HG03354 (cell line): ENCODE measurements around the gene THAP10.
"Not testable (repeated sequence)": the region's sequence is repeated elsewhere in the genome, so short reads cannot be mapped to it uniquely, and the experiment has no call there.

Experiments
- ATAC-seq: cut with Tn5 transposase; IDR thresholded peaks from one replicate; pipeline ENCODE4 v1.9.1; 2021; ENCODE audit warnings: mild to moderate bottlenecking; ENCODE audit not compliant: unreplicated experiment, poor library complexity, severe bottlenecking

The THAP10 gene

DNA sequence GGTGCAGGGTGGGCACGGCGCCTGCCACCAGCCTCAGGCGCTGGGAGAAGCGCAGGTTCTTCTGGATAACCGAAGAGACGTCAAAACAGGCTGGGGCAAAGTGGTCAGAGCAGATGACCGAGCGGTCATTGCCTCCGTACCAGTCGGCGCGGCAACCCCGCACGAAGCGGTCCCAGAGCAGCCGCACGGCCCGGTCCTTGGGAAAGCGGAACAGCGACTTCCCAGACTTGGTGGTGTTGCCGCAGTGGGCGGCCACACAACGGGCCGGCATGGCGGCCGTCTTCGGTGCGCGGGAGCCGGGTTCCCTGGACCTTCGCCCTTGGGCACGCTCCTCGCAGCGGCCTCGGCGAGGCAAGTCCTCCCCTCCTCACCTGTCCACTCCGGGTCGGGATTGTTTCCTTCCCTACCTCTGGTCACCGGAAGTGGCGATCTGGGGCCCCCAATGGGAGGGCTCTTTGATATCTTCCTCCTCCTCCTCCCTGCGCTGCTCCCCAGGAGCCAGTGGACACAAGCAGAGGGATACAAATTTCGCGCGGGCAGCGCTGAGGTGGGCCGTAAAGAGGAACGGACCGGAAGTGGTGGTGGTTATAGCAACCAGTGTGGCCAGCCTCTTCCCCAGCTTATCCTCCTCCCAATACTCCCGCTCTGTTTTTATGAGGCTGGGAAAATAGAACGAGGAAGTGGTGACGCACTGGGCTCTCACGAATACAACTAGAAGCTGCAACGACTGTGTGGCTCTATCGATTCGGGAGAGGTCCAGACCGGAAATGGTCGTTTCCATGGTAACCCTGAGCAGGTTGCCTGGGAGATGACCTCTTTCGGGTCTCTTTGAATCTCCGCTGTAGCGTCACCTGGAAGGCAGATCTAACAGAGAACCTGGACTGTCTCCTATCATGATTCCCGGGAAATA is at the start of gene THAP10, which contains the start of gene LRRC49:
Gene THAP10 (minus strand): TSS at position 432 of the 910 bp plus-strand sequence. CDS start 161 bp downstream, at position 271.
Gene LRRC49 (plus strand): TSS at position 825 of the 910 bp plus-strand sequence. CDS start 69 bp downstream, at position 894.
- ATAC-seq = peak; percentile 86

DNA sequence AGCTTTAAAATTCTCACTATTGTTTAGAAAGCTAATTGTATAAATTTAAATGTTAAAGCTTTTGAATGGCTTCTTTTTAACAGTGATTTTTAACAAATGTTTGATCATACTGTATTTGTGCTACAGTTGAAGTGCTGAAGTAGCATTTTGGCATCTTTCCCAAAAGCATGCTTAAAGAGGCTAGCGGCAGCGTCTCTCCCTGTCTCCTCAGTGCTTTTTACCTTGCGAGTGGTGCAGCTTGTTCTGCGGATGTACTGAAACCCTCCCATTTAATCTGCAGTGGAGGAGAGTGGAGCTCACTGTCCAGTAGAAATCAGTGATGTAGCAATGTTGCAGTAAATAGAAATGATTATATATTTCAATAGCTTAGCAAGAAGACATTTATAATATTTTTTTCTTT is 44.1 kb upstream of the THAP10 start:
- no peak for ATAC-seq

DNA sequence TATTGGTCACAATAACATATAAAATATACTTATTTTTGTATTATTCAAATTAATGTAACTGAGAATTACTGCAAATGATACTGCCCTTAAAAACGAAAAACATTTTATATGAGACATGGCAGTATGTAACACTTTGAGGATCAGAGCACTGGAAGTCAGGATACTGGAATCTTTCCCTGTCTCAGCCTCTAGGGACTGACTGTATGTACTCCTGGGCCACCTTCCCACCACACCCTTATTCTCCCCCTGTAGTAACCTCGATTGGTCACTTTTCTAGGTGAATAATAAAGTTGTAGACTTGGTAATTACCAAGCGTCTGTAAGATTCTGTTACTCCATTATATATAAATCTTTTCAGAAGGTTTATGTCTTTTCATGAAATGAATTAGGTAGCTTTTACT is 43.4 kb upstream of the THAP10 start:
- no peak for ATAC-seq

DNA sequence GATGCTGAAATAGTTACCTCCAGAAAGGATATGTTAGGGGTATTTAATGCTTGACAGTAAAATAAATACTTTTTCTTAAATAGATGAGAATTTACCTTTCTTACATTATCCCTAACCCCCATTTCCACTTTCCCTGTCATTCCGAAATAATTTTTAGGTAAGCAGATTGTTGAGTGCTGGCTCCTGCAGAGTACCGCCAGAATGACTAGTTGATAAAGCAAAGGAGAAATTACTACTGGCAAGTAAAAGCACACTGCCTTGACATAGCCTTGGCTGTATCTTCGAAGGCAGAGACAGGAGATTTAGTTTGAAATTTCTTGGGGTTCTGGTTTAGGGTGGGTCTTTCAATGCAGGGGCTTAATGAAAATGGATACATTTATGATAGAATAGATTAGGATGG is 41.2 kb upstream of the THAP10 start:
- ATAC-seq = no peak

DNA sequence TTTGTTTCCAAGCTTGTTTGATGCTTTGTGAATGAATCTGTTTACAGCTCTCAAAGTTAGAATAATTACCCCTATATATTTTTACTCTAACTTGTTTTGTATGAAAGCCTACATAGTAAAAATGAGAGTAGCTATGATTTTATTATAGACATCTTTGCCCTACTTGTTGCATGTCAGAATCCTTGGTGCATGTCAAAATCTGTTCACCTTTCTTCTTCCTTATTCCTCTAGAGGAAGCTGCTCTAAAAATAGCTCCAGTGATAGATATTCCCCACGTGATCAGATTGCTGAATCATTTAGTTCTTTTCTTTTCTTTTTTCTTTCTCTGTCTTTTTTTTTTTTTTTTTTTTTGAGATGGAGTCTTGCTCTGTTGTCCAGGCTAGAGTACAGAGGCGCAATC is 40.2 kb upstream of the THAP10 start:
- no peak for ATAC-seq

DNA sequence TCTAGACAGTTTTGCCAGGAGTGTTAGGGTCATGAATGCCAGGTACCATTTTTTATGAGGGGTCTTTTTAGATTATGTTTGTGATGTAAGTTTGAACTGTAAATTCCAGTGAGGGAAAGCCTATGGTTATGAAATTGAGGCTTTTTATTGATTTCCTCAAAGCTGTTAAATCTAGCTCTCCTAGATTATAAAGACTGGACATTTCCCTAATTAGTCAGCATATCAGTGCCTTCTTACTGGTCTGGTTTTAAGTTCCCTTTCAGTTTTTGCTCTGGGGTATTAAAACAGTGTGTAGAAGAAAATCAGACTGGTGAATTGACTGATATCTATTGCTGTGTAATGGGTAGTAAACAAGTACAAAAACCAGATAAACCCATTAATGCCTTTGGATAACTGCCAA is 39.6 kb upstream of the THAP10 start:
- no peak for ATAC-seq

DNA sequence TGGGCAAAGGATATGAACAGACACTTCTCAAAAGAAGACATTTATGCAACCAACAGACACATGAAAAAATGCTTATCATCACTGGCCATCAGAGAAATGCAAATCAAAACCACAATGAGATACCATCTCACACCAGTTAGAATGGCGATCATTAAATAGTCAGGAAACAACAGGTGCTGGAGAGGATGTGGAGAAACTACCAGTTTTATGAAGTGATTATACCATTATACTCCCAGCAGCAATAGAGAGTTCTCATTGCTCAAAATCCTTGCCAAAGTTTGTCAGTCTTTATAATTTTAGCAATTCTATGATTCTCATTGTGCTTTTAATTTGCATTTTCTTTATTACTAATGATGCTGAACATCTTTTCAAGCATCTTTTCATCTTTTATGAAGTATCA is 34.7 kb upstream of the THAP10 start:
- ATAC-seq = not testable (repeated sequence)

DNA sequence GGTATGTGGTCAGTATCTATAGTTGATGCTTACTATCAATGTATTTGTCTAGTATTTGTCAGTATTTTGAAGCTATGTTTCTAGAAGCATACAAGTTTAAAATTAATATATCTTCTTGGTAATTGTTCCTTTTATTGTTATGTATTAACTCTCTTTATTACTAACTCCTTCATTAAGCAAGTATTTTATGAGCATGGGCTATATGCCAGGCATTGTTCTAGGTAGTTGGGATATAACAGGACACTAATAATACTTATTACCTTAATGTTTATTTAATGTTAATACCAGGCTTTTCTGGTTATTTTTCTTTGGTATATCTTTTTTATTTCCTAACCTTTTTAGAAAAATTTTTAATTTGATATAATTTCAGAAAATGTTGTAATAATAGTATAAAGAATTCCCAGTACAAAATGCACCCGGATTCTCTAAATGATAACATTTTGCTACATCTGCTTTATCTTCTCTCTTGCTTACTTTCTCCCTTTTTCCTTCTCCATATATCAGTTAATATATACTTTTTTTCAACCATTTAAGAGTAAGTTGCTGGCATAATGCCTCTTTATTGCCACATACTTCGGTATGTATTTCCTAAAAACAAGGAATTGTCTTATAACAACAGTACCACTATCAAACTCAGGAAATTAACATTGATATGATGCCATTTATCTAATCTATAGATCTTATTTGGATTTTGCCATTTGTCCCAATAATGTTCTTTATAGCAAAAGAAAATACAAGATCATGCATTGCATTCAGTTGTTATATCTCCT is 31.3 kb upstream of the THAP10 start:
- no peak for ATAC-seq

DNA sequence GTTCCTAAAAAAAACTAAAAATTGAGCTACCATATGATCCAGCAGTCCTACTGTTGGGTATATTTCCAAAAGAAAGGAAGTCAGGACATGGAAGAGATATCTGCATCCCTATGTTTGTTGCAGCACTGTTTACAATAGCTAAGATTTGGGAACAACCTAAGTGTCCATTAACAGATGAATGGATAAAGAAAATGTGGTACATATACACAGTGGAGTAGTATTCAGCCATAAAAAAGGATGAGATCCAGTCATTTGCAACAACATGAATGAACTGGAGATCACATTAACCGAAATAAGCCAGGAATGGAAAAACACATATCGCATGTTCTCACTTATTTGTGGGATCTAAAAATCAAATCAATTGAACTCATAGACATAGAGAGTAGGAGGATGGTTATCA is 29.9 kb upstream of the THAP10 start:
- ATAC-seq = no peak

DNA sequence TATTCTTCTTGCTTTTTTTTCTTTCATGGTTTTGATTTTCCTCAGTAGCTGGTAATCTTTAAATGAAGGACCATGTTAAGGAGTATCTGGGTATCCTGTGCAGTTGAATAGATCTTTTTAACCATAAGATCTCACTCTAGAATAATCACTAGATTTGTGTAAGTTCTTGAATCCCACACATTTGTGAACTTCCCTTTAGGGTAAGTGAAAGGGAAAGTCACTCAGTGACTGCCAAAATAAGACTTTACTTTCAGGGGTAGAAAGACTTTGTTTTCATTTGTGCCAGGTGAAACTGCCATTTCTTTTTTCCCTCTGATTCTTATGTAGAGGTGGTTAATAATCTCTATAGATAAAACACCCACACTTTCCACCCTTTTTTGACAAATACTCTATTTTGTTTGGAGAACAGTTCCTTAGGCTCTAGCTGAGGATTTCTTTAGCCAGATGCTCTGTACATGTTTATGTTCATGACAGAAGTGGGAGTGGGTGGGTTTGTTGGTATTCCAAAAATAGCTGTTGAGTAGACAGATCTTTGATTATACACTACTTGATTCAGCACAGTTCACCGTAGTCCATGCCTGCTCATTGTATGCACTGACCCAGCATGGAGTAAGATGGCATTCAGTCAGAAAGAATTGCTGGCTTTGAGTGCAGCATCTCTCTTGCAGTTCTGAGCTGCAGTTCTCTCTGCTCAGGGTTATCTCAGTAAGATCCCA is 28.9 kb upstream of the THAP10 start:
- ATAC-seq = no peak

DNA sequence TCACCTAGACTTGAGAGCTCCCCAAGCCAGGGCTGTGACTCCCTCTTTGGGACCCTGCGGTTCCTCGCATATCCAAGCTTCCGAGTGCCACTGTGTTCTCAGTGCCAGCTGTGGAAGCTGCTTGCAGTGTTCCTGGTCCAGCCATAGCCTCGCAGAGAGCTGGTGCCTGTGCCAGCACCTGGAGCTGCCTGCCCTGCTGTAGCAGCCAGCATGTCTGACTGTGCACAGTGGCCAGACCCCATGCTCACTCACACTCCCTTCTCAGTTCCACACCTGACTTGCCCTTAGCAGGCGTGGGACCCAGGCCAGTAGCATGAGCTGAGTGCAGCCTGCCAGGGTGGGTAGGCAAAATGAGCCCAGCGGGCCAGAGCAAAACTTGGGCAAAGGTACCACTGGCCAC is 25.7 kb upstream of the THAP10 start:
- no peak for ATAC-seq

DNA sequence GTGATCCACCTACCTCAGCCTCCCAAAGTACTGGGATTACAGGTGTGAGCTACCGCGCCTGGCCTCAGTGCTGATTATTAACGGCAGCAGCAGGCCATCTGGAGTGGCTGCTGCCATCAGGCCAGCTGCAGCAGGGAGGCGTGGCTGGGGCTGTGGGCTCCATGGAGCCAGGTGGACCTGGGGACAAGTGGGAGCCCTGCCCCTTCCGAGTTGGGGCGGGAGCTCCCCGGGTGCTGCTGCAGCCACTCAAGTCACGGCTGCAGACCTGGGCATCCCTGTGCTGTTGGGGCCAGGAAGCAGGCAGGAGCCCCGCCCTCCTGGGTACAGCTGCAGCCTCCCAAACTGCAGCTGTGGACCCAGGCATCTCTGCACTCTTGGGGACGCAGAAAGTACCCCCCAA is 24.3 kb upstream of the THAP10 start:
- no peak for ATAC-seq

DNA sequence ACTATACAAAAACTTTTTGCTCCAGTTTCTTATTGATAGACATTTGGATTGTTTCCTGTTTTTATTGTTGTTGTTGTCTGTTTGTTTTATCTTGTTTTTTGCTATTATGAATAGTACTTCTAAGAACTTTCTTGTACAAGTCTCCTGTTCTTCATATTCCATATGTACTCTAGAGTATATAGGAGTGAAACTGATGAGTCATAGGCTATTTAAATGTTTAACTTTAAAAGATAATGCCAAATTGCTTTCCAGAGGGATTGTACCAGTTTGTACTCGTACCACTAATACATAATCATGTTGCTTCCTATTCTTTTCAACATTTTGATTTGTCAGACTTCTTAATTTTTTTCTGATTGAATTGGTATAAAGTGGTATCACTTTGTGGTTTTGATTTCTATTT is 20.0 kb upstream of the THAP10 start:
- no peak for ATAC-seq

DNA sequence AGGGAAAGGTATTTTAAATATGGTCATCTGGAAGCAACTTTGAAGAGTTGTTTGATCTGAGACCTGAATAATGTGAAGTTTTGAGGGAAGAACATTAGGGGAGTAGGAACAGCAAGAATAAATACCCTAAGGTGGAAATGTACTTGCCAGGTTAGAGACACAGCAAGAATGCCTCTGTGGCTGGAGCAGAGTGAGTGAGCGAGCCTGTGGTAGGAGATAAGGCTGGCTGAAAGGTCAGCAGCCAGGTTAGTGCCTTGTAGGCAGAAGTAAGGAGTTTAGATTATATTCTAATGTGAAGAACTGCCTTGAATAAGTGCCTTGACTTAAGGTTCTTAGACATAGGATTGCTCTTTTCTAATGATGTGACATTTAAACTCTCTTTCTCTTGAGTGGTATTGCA is 18.7 kb upstream of the THAP10 start:
- ATAC-seq = no peak

DNA sequence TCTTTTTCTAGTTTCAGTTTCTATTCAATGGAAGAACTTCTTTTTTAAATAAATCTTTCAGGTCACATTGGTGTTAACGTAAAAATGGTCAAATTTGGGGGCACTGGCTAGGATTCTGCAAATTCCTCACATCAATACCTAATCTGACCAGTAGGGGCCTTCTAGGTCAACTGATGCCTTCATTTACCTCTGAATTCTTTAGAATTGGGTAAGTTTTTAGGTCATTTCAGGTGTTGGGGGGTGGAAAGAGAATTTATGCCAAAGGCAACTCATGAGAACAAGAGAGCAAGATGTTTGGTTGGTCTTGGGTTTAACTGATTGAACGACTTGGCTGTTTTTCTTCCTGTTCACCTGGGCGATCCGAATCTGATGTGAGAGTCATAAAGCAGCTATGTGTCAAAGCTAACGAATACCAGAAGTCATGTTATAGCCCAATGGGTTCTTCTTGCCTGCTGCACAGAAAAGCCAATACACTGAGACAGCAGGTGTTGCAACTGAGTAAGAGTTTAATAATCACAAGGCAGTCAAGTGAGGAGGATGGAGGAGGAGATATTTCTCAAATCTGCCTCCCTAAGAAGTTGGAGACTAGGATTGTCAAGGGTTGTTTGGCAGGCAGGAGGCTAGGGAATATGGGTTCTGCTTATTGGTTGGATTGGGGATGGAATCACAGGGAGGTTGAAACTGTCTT is 15.7 kb upstream of the THAP10 start:
- no peak for ATAC-seq

DNA sequence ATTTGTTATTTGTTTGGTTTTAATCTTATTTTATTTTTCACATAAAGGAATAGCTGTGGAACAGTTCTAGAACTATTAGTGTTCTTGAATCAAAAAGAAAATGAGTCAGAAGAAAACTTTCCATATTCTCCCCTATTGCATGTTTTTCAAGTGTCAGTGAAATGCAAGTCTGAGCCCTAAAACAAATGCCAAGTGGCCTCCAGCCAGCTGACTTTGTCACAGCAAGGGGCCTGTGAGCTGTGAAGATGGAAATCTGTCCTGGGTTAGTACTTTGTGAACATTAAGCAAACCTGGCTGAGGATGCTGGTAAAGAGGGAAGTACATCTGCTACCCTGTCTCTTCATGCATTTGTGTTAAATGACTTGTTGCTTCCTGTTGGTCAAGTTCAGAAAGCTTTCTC is 14.6 kb upstream of the THAP10 start:
- no peak for ATAC-seq

DNA sequence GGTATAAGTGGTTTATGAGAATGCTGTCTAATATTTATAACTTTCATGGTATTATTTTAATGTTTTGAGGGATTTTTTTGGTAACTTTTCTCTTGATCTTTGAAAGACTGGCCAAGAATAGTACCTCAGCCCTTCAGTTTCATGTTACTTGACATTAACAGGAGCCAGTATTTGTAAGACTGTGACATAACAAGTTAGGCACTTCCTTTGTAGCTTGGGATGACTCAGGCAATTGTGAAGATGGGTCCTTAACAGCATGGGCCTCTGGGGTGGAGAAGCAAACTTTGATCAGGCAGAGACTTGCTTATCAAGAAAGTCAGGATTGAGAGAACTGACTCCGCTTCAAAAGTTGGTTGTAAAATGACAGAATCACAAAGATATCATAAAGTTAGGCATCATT is 9.9 kb upstream of the THAP10 start:
- no peak for ATAC-seq

DNA sequence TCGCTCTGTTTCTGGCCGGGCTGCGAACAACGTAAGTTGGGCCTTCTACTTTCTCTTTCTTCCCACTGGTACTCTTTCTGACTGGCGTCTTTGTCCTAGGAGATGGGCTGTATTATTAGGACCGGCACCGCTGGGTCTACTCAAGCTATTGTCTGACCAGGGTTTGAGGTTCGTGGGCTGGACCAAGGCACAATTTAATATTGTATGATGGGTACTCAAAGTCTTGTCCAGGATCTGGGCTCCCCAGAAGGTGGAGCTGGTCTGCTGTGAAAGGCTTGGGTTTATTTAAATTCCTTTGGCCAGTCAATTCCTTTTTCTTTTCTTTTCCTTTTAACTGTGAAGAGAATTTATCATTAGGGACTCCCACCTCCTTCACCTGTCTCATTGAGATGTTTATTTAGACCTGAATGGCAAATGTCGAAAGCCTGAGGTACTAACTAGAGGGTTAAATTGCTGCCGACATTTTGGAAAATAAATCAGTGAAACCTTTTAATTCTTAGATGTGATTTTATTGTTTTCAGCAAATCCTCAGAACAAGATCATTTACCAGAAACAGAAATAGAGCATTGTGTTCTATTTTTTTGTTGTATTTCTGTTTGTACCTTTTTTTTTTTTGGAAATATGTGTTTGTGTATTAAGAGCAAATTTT is 803 bp upstream of the THAP10 start:
- peak; percentile 46 for ATAC-seq

DNA sequence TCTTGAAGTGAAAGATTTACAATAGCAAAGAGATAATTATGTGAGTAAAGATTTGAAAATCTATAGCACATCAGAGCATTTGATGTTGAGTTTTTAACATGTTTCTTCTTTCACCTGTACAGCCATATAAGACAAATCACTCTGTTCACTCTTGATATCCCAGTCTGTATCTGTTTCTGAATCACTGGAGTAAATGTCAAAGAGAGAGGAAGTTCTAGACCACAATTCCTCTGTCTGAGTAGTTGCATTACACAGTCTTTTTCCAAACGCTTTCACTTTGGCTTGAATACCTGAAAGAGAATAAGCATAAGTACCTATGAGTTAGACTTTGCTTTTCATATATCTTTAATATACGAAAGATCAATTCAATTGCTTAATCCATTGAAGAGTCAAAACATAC is 9.9 kb downstream of the THAP10 start:
- ATAC-seq = no peak
